GM23338 (cell line): Measurements from ENCODE around the gene RABL6. TPM values are rescaled to one million over a fixed set of nuclear protein-coding genes. Genes with fewer than 3 reads are reported as not detected.
A peak's percentile ranks its signal among the peaks of the same experiment; 100 is the strongest.

Source experiments
- ATAC-seq: fragments of 200-7000 bp; cut with Tn5 transposase; 3 replicates; pipeline ENCODE4 v1.9.1; 2020
- DNase-seq: peaks from one replicate; pipeline ENCODE4 v3.0.0-alpha.2; 2015; ENCODE audit warnings: low spot score
- H2AFZ ChIP-seq: fragments of 200-600 bp; sonication (generic); 2 replicates; pipeline ENCODE4 v1.8.0; 2016; ENCODE audit warnings: antibody characterized with exemption, mild to moderate bottlenecking, moderate library complexity
- H3F3A ChIP-seq: fragments of 200-600 bp; sonication (generic); replicated peaks from 2 replicates; pipeline ENCODE4 v1.8.0; 2017; ENCODE audit warnings: antibody characterized with exemption, mixed run types, low read depth
- H3K27ac ChIP-seq: fragments of 200-600 bp; sonication (generic); 2 replicates; pipeline ENCODE4 v1.6.1; 2016; ENCODE audit warnings: low read depth
- H3K27me3 ChIP-seq: fragments of 200-600 bp; sonication (generic); 2 replicates; pipeline ENCODE4 v1.8.0; 2016; ENCODE audit warnings: mild to moderate bottlenecking, mixed run types, moderate library complexity; ENCODE audit not compliant: insufficient read depth
- H3K36me3 ChIP-seq: fragments of 200-600 bp; sonication (generic); 2 replicates; pipeline ENCODE4 v1.8.0; 2016; ENCODE audit warnings: mild to moderate bottlenecking; ENCODE audit not compliant: insufficient read depth
- H3K4me1 ChIP-seq: fragments of 200-600 bp; sonication (generic); 2 replicates; pipeline ENCODE4 v1.8.0; 2016; ENCODE audit warnings: mild to moderate bottlenecking, moderate library complexity; ENCODE audit not compliant: insufficient read depth
- H3K4me2 ChIP-seq: fragments of 200-600 bp; sonication (generic); 2 replicates; pipeline ENCODE4 v1.7.1; 2017; ENCODE audit warnings: mixed run types
- H3K4me3 ChIP-seq: fragments of 200-600 bp; sonication (generic); 2 replicates; pipeline ENCODE4 v1.6.1; 2016; ENCODE audit warnings: mixed run types
- H3K79me2 ChIP-seq: fragments of 200-600 bp; sonication (generic); replicated peaks from 2 replicates; pipeline ENCODE4 v1.8.0; 2017; ENCODE audit warnings: mild to moderate bottlenecking; ENCODE audit not compliant: insufficient read depth
- H3K9me2 ChIP-seq: fragments of 200-600 bp; sonication (generic); 2 replicates; pipeline ENCODE4 v1.8.0; 2017; ENCODE audit not compliant: insufficient read depth
- H4K20me1 ChIP-seq: fragments of 200-600 bp; sonication (generic); replicated peaks from 2 replicates; pipeline ENCODE4 v1.8.0; 2017; ENCODE audit warnings: mild to moderate bottlenecking; ENCODE audit not compliant: insufficient read depth
- H3K27ac Mint-ChIP-seq: 2 replicates; pipeline ENCODE4 v1.8.0; 2020; ENCODE audit warnings: inconsistent platforms, mild to moderate bottlenecking, moderate library complexity, mixed read lengths
- H3K27me3 Mint-ChIP-seq: 3 replicates; pipeline ENCODE4 v1.8.0; 2022; ENCODE audit warnings: low read depth, mild to moderate bottlenecking, moderate library complexity, mixed read lengths, inconsistent platforms; ENCODE audit not compliant: insufficient read depth, poor library complexity
- H3K36me3 Mint-ChIP-seq: 3 replicates; pipeline ENCODE4 v1.8.0; 2021; ENCODE audit warnings: low read depth, mild to moderate bottlenecking, inconsistent platforms, moderate library complexity, mixed read lengths
- H3K4me1 Mint-ChIP-seq: 3 replicates; pipeline ENCODE4 v1.8.0; 2020; ENCODE audit warnings: mild to moderate bottlenecking, inconsistent platforms, mixed read lengths
- H3K4me3 Mint-ChIP-seq: 3 replicates; pipeline ENCODE4 v1.8.0; 2021; ENCODE audit warnings: moderate library complexity, mild to moderate bottlenecking, inconsistent platforms, mixed read lengths
- H3K9me3 Mint-ChIP-seq: 3 replicates; pipeline ENCODE4 v1.8.0; 2020; ENCODE audit warnings: moderate library complexity, mild to moderate bottlenecking, inconsistent platforms, mixed read lengths
- CREB1 ChIP-seq: fragments of 250-450 bp; sonication (Bioruptor Pico); IDR thresholded peaks from 2 replicates; pipeline ENCODE4 v1.5.0; 2020; ENCODE audit warnings: low read depth, mild to moderate bottlenecking, moderate library complexity
- EZH2 ChIP-seq: fragments of 200-600 bp; sonication (generic); IDR thresholded peaks from one replicate; pipeline ENCODE4 v1.8.0; 2017; ENCODE audit warnings: antibody characterized with exemption, mild to moderate bottlenecking, low read depth; ENCODE audit not compliant: unreplicated experiment
- JUNB ChIP-seq: IDR thresholded peaks from one replicate; pipeline ENCODE4 v1.6.1; 2016; ENCODE audit warnings: antibody characterized with exemption; ENCODE audit not compliant: unreplicated experiment
- NANOG ChIP-seq: IDR thresholded peaks from 2 replicates; pipeline ENCODE4 v1.6.1; 2016; ENCODE audit warnings: antibody characterized with exemption, borderline replicate concordance
- POLR2AphosphoS5 ChIP-seq: IDR thresholded peaks from 2 replicates; pipeline ENCODE4 v1.6.1; 2016; ENCODE audit warnings: antibody characterized with exemption, low read depth
- STAT1 ChIP-seq: IDR thresholded peaks from one replicate; pipeline ENCODE4 v1.6.1; 2016; ENCODE audit warnings: antibody characterized with exemption; ENCODE audit not compliant: unreplicated experiment
- ZNF114 ChIP-seq: fragments of 250-450 bp; sonication (Bioruptor Pico); IDR thresholded peaks from 2 replicates; pipeline ENCODE4 v1.5.0; 2020; ENCODE audit warnings: mild to moderate bottlenecking, moderate library complexity
- ZNF331 ChIP-seq: fragments of 250-450 bp; sonication (Bioruptor Pico); IDR thresholded peaks from 2 replicates; pipeline ENCODE4 v1.5.0; 2020; ENCODE audit warnings: low read depth, mild to moderate bottlenecking, moderate library complexity
- polyA plus RNA-seq: library from polyadenylated mRNA; unstranded; fragments of >200 nt; fragmentation: Nextera tagmentation; extraction: Ambion mirVana; gene quantifications from 2 replicates; pipeline ENCODE4 v1.2.1, GENCODE V29; 2016
- total RNA-seq: library from RNA; depleted of rRNA; stranded (reverse); fragments of >200 nt; shearing (Covaris generic); gene quantifications from 2 replicates; pipeline ENCODE4 v1.2.3, GENCODE V29; 2014
- TF ChIP-seq, protein P1 (sequence below): fragments of 250-450 bp; sonication (Bioruptor Pico); IDR thresholded peaks from 2 replicates; pipeline ENCODE4 v1.5.0; 2020; ENCODE audit warnings: mild to moderate bottlenecking, moderate library complexity
- TF ChIP-seq, protein P2 (sequence below): IDR thresholded peaks from one replicate; pipeline ENCODE4 v1.6.1; 2018; ENCODE audit warnings: antibody characterized with exemption; ENCODE audit not compliant: unreplicated experiment
- TF ChIP-seq, protein P3 (sequence below), 2 experiments: fragments of 200-600 bp in 1 of 2; sonication (generic) in 1 of 2; conservative IDR thresholded peaks; 2 replicates each; pipeline versions ENCODE4 v1.5.1 to v1.6.1; 2016 to 2017; ENCODE audit warnings: antibody characterized with exemption in 2 of 2, low read depth in 2 of 2, mild to moderate bottlenecking in 2 of 2, moderate library complexity in 1 of 2

RABL6 gene
- total and polyA plus RNA-seq, 2 experiments from 2014 or later: 59.1 to 127 TPM

GRCh38 chr9:136865041-136865767 lies 57.5 kb downstream of the RABL6 start (continued):
- TF ChIP-seq, protein P1, sequence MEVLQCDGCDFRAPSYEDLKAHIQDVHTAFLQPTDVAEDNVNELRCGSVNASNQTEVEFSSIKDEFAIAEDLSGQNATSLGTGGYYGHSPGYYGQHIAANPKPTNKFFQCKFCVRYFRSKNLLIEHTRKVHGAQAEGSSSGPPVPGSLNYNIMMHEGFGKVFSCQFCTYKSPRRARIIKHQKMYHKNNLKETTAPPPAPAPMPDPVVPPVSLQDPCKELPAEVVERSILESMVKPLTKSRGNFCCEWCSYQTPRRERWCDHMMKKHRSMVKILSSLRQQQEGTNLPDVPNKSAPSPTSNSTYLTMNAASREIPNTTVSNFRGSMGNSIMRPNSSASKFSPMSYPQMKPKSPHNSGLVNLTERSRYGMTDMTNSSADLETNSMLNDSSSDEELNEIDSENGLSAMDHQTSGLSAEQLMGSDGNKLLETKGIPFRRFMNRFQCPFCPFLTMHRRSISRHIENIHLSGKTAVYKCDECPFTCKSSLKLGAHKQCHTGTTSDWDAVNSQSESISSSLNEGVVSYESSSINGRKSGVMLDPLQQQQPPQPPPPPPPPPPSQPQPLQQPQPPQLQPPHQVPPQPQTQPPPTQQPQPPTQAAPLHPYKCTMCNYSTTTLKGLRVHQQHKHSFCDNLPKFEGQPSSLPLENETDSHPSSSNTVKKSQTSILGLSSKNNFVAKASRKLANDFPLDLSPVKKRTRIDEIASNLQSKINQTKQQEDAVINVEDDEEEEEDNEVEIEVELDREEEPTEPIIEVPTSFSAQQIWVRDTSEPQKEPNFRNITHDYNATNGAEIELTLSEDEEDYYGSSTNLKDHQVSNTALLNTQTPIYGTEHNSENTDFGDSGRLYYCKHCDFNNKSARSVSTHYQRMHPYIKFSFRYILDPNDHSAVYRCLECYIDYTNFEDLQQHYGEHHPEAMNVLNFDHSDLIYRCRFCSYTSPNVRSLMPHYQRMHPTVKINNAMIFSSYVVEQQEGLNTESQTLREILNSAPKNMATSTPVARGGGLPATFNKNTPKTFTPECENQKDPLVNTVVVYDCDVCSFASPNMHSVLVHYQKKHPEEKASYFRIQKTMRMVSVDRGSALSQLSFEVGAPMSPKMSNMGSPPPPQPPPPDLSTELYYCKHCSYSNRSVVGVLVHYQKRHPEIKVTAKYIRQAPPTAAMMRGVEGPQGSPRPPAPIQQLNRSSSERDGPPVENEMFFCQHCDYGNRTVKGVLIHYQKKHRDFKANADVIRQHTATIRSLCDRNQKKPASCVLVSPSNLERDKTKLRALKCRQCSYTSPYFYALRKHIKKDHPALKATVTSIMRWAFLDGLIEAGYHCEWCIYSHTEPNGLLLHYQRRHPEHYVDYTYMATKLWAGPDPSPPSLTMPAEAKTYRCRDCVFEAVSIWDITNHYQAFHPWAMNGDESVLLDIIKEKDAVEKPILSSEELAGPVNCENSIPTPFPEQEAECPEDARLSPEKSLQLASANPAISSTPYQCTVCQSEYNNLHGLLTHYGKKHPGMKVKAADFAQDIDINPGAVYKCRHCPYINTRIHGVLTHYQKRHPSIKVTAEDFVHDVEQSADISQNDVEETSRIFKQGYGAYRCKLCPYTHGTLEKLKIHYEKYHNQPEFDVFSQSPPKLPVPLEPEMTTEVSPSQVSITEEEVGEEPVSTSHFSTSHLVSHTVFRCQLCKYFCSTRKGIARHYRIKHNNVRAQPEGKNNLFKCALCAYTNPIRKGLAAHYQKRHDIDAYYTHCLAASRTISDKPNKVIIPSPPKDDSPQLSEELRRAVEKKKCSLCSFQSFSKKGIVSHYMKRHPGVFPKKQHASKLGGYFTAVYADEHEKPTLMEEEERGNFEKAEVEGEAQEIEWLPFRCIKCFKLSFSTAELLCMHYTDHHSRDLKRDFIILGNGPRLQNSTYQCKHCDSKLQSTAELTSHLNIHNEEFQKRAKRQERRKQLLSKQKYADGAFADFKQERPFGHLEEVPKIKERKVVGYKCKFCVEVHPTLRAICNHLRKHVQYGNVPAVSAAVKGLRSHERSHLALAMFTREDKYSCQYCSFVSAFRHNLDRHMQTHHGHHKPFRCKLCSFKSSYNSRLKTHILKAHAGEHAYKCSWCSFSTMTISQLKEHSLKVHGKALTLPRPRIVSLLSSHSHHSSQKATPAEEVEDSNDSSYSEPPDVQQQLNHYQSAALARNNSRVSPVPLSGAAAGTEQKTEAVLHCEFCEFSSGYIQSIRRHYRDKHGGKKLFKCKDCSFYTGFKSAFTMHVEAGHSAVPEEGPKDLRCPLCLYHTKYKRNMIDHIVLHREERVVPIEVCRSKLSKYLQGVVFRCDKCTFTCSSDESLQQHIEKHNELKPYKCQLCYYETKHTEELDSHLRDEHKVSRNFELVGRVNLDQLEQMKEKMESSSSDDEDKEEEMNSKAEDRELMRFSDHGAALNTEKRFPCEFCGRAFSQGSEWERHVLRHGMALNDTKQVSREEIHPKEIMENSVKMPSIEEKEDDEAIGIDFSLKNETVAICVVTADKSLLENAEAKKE (CRISPR knock-in tag): no peak
- TF ChIP-seq NANOG (no peak), JUNB (no peak), ZNF114 (CRISPR knock-in tag) (no peak), EZH2 (no peak), STAT1 (no peak), ZNF331 (CRISPR knock-in tag) (no peak), CREB1 (CRISPR knock-in tag) (no peak)

DNA sequence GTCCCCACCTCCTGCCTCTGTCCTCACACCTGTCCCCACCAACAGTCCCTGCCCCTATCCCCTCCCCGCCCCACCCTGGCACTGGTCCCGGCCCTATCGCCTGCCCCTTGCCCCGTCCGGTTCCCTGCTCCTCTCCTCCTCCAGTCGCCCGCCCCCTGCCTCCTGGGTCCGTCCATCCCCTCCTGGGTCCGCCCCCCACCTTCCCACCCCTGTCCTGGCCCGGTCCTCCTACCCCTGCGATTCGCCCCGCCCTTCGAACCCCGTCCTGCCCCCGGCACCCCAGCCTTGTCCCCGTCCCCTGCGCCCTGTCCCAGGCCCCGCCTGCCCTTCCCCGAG lies 58.0 kb downstream of the RABL6 start:
- Mint-ChIP-seq H3K4me3 (peak overlapping the region; percentile 80), H3K36me3 (peaks cover 61% of the 10 kb centered on the region), H3K27me3 (peaks cover 20% of the 10 kb centered on the region), H3K9me3 (peaks cover 36% of the 10 kb centered on the region), H3K27ac (no peak overlapping the region), H3K4me1 (peaks cover 5% of the 10 kb centered on the region)
- peak; percentile 39 for DNase-seq
- peak overlapping the region; percentile 79 for H3K4me2 ChIP-seq
- no peaks in the 10 kb centered on the region for H3K27me3 ChIP-seq
- H3K4me3 ChIP-seq: peak overlapping the region; percentile 88
- H3F3A ChIP-seq: 0 out of 2 replicates have a peak, but pooled peaks cover 2% of the 10 kb centered on the region
- H4K20me1 ChIP-seq: peaks cover 20% of the 10 kb centered on the region
- peaks cover 4% of the 10 kb centered on the region; the same call in 1 of the 2 replicates for H3K9me2 ChIP-seq
- ATAC-seq: peak; percentile 64
- peaks cover 21% of the 10 kb centered on the region for H3K79me2 ChIP-seq
- H3K27ac ChIP-seq: no peak overlapping the region
- H3K4me1 ChIP-seq: peaks cover 3% of the 10 kb centered on the region; the same call in 1 of the 2 replicates
- peaks cover 13% of the 10 kb centered on the region for H3K36me3 ChIP-seq
- H2AFZ ChIP-seq: no peak overlapping the region
- TF ChIP-seq STAT1: no peak
- TF ChIP-seq ZNF331 (CRISPR knock-in tag): no peak
- TF ChIP-seq, protein P2, sequence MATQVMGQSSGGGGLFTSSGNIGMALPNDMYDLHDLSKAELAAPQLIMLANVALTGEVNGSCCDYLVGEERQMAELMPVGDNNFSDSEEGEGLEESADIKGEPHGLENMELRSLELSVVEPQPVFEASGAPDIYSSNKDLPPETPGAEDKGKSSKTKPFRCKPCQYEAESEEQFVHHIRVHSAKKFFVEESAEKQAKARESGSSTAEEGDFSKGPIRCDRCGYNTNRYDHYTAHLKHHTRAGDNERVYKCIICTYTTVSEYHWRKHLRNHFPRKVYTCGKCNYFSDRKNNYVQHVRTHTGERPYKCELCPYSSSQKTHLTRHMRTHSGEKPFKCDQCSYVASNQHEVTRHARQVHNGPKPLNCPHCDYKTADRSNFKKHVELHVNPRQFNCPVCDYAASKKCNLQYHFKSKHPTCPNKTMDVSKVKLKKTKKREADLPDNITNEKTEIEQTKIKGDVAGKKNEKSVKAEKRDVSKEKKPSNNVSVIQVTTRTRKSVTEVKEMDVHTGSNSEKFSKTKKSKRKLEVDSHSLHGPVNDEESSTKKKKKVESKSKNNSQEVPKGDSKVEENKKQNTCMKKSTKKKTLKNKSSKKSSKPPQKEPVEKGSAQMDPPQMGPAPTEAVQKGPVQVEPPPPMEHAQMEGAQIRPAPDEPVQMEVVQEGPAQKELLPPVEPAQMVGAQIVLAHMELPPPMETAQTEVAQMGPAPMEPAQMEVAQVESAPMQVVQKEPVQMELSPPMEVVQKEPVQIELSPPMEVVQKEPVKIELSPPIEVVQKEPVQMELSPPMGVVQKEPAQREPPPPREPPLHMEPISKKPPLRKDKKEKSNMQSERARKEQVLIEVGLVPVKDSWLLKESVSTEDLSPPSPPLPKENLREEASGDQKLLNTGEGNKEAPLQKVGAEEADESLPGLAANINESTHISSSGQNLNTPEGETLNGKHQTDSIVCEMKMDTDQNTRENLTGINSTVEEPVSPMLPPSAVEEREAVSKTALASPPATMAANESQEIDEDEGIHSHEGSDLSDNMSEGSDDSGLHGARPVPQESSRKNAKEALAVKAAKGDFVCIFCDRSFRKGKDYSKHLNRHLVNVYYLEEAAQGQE: no peak
- TF ChIP-seq NANOG: no peak
- TF ChIP-seq EZH2: no peak
- TF ChIP-seq POLR2AphosphoS5: no peak
- TF ChIP-seq JUNB: no peak
- no peak for TF ChIP-seq ZNF114 (CRISPR knock-in tag)
- TF ChIP-seq, protein P3, sequence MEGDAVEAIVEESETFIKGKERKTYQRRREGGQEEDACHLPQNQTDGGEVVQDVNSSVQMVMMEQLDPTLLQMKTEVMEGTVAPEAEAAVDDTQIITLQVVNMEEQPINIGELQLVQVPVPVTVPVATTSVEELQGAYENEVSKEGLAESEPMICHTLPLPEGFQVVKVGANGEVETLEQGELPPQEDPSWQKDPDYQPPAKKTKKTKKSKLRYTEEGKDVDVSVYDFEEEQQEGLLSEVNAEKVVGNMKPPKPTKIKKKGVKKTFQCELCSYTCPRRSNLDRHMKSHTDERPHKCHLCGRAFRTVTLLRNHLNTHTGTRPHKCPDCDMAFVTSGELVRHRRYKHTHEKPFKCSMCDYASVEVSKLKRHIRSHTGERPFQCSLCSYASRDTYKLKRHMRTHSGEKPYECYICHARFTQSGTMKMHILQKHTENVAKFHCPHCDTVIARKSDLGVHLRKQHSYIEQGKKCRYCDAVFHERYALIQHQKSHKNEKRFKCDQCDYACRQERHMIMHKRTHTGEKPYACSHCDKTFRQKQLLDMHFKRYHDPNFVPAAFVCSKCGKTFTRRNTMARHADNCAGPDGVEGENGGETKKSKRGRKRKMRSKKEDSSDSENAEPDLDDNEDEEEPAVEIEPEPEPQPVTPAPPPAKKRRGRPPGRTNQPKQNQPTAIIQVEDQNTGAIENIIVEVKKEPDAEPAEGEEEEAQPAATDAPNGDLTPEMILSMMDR (conservative IDR thresholded peaks at IDR 0.05; ENCODE audit: low read depth in 2 of 2): no peak
